ENCODE results near the gene NLRC5. TPM values are rescaled to one million over a fixed set of nuclear protein-coding genes. Genes with fewer than 3 reads are reported as not detected.

The NLRC5 gene
- total RNA-seq, 2 donors from 2014 or later, result 0.64 to 0.97 TPM

DNA sequence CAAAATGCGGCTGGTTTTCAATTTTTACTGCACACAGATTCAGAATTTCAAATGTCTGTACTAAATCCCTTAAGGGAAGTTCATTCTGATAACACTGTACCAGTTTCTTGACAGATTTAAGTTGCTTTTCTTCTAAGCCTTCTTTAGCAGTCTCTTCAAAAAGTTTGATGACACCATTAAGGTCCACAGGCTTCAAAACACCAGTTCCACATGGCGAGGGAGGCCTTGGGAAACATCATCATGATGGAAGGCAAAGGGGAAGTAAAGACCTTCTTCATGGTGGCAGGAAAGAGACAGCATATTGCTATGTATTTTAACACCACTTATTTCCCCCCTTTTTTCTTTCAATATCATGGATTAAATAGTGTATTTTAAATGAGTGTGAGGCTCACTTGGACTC, 24.5 kb downstream of the NLRC5 start:
- H3K4me3 ChIP-seq (ENCODE audit: low read length), result no peak overlapping the region
- TF ChIP-seq, protein P1, sequence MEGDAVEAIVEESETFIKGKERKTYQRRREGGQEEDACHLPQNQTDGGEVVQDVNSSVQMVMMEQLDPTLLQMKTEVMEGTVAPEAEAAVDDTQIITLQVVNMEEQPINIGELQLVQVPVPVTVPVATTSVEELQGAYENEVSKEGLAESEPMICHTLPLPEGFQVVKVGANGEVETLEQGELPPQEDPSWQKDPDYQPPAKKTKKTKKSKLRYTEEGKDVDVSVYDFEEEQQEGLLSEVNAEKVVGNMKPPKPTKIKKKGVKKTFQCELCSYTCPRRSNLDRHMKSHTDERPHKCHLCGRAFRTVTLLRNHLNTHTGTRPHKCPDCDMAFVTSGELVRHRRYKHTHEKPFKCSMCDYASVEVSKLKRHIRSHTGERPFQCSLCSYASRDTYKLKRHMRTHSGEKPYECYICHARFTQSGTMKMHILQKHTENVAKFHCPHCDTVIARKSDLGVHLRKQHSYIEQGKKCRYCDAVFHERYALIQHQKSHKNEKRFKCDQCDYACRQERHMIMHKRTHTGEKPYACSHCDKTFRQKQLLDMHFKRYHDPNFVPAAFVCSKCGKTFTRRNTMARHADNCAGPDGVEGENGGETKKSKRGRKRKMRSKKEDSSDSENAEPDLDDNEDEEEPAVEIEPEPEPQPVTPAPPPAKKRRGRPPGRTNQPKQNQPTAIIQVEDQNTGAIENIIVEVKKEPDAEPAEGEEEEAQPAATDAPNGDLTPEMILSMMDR (conservative IDR thresholded peaks at IDR 0.05), result no peak
- no peak overlapping the region for H3K27ac Mint-ChIP-seq
- no peaks in the 10 kb centered on the region for H3K4me1 ChIP-seq (ENCODE audit: control insufficient read depth, insufficient read depth, low read length)
- no peaks in the 10 kb centered on the region for H3K9me3 ChIP-seq (ENCODE audit: control insufficient read depth, low read length)
- 92 to 100% methylated on average over 1 to 2 of the region's 2 CpGs for WGBS, 2 experiments (ENCODE audit: insufficient coverage in 1 of 2, insufficient read length in 1 of 2)
- DNase-seq, result no peak
- no peaks in the 10 kb centered on the region for H3K27me3 Mint-ChIP-seq (ENCODE audit: insufficient read depth)
- H3K27ac ChIP-seq (ENCODE audit: low read depth, low read length), result no peak overlapping the region
- no peaks in the 10 kb centered on the region for H3K36me3 ChIP-seq (ENCODE audit: control insufficient read depth, insufficient read depth, low read length)
- no peaks in the 10 kb centered on the region for H3K27me3 ChIP-seq (ENCODE audit: control insufficient read depth, insufficient read depth, low read length, poor library complexity, severe bottlenecking)
- no peaks in the 10 kb centered on the region for H3K9me3 Mint-ChIP-seq
- H3K4me3 Mint-ChIP-seq, result no peak overlapping the region
- no peaks in the 10 kb centered on the region for H3K36me3 Mint-ChIP-seq (ENCODE audit: low read depth)
- peaks cover 3% of the 10 kb centered on the region for H3K4me1 Mint-ChIP-seq
- H3K9ac ChIP-seq (ENCODE audit: extremely low read depth, low read length, poor library complexity, severe bottlenecking), result no peak overlapping the region

DNA sequence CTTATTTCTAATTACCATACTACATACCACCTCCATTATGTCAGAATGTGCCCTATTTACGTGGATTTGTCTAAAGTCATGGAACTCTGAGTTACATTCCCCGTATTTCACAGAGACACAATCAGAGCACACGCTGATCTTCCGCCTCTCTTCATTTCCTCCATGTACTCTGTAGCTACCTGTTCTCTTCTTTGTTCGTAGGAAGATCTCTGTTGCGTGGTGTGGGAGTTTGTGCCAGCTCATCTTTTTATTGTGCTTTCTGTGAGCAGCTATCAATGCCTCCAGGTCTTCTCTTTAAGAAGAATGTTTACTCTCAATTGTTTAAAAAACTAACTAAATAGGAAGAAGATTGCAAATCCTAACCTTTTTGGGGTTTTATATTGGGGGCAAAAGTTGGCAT, 26.9 kb downstream of the NLRC5 start:
- H3K27ac ChIP-seq (ENCODE audit: low read depth, low read length), result no peak overlapping the region
- no peak overlapping the region for H3K4me3 Mint-ChIP-seq
- H3K4me1 Mint-ChIP-seq, result peaks cover 3% of the 10 kb centered on the region
- H3K9ac ChIP-seq (ENCODE audit: extremely low read depth, low read length, poor library complexity, severe bottlenecking), result no peak overlapping the region
- no peaks in the 10 kb centered on the region for H3K27me3 ChIP-seq (ENCODE audit: control insufficient read depth, insufficient read depth, low read length, poor library complexity, severe bottlenecking)
- H3K9me3 Mint-ChIP-seq, result no peaks in the 10 kb centered on the region
- H3K36me3 ChIP-seq (ENCODE audit: control insufficient read depth, insufficient read depth, low read length), result no peaks in the 10 kb centered on the region
- TF ChIP-seq, protein P1 (conservative IDR thresholded peaks at IDR 0.05), result no peak
- H3K4me3 ChIP-seq (ENCODE audit: low read length), result no peak overlapping the region
- DNase-seq, result no peak
- 93% methylated on average over 4 to 6 of the region's 6 CpGs for whole genome bisulfite sequencing, 2 experiments (ENCODE audit: insufficient coverage in 1 of 2, insufficient read length in 1 of 2)
- H3K27me3 Mint-ChIP-seq (ENCODE audit: insufficient read depth), result peaks cover 3% of the 10 kb centered on the region
- no peak overlapping the region for H3K27ac Mint-ChIP-seq
- H3K9me3 ChIP-seq (ENCODE audit: control insufficient read depth, low read length), result no peaks in the 10 kb centered on the region
- no peaks in the 10 kb centered on the region for H3K36me3 Mint-ChIP-seq (ENCODE audit: low read depth)
- H3K4me1 ChIP-seq (ENCODE audit: control insufficient read depth, insufficient read depth, low read length), result no peaks in the 10 kb centered on the region

DNA sequence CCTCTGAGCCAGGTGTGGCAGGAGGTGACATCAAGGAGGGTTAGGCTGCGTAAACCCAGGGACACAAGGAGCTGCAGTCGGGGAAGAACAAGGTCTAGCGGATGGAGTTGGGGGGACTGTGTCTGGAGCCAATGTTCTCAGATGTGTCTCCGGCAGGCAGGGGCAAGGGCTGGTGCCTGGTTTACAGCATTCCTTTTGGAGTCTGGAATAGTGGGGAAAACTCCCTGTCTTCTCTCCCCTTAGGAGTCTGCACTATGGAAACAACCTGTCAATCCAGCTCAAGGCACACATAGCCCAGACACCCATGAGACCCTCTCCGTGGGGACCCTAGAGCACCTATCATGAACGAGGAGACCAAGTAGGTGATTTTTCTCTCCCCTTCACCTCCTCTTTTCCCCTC, 27.5 kb downstream of the NLRC5 start:
- H3K4me3 Mint-ChIP-seq, result no peak overlapping the region
- Histone ChIP-seq H3K27ac (ENCODE audit: low read depth, low read length) (no peak overlapping the region), H3K27me3 (ENCODE audit: control insufficient read depth, insufficient read depth, low read length, poor library complexity, severe bottlenecking) (no peaks in the 10 kb centered on the region), H3K4me3 (ENCODE audit: low read length) (no peak overlapping the region), H3K9me3 (ENCODE audit: control insufficient read depth, low read length) (no peaks in the 10 kb centered on the region), H3K36me3 (ENCODE audit: control insufficient read depth, insufficient read depth, low read length) (no peaks in the 10 kb centered on the region), H3K4me1 (ENCODE audit: control insufficient read depth, insufficient read depth, low read length) (no peaks in the 10 kb centered on the region), H3K9ac (ENCODE audit: extremely low read depth, low read length, poor library complexity, severe bottlenecking) (no peak overlapping the region)
- H3K4me1 Mint-ChIP-seq, result peaks cover 3% of the 10 kb centered on the region
- H3K27me3 Mint-ChIP-seq (ENCODE audit: insufficient read depth), result peaks cover 3% of the 10 kb centered on the region
- 81 to 86% methylated on average over 5 to 6 of the region's 6 CpGs for WGBS, 2 experiments (ENCODE audit: insufficient coverage in 1 of 2, insufficient read length in 1 of 2)
- no peaks in the 10 kb centered on the region for H3K36me3 Mint-ChIP-seq (ENCODE audit: low read depth)
- TF ChIP-seq, protein P1 (conservative IDR thresholded peaks at IDR 0.05), result no peak
- no peaks in the 10 kb centered on the region for H3K9me3 Mint-ChIP-seq
- no peak for DNase-seq
- no peak overlapping the region for H3K27ac Mint-ChIP-seq

All from endodermal cell (in vitro differentiated cells).